GM18511 (cell line): ENCODE data around the gene UBE2Z.
"Not testable (repeated sequence)": the region's sequence is repeated elsewhere in the genome, so short reads cannot be mapped to it uniquely, and the experiment has no call there.

Experiments
- ATAC-seq: cut with Tn5 transposase; IDR thresholded peaks from one replicate; pipeline ENCODE4 v1.9.1; 2021; ENCODE audit warnings: mild to moderate bottlenecking, moderate library complexity; ENCODE audit not compliant: unreplicated experiment

The UBE2Z gene

GRCh38 chr17:48903401-48903800, 4.8 kb upstream of the UBE2Z start:
- ATAC-seq = no peak

GRCh38 chr17:48904428-48904827, 3.8 kb upstream of the UBE2Z start:
- ATAC-seq = no peak

- ATAC-seq = no peak
These were observed 2.2 kb upstream of the UBE2Z start for GRCh38 chr17:48905987-48906515.

DNA sequence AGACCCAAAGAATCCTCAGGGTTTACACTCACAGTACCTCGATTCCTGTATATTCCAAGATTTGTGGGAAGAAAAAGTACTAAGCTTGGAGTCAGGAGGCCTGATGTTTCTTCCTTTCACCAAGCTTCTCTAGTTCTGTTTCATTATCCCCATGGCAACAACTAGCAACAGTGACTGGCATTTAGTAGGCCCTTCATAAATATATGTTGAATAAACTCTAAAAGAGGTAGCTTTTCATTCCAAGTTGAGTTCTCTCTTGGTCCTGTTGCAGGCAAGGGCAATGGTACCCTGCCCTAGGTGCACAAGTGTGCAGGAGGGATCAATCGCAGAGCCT, 527 bp upstream of the UBE2Z start:
- no peak for ATAC-seq

- ATAC-seq = peak; percentile 38
These were observed 717 bp downstream of the UBE2Z start for GRCh38 chr17:48908853-48909394.

GRCh38 chr17:48909783-48910182, 1.6 kb downstream of the UBE2Z start:
- ATAC-seq = no peak

- ATAC-seq = no peak
These were observed 2.2 kb downstream of the UBE2Z start for GRCh38 chr17:48910370-48910769.

DNA sequence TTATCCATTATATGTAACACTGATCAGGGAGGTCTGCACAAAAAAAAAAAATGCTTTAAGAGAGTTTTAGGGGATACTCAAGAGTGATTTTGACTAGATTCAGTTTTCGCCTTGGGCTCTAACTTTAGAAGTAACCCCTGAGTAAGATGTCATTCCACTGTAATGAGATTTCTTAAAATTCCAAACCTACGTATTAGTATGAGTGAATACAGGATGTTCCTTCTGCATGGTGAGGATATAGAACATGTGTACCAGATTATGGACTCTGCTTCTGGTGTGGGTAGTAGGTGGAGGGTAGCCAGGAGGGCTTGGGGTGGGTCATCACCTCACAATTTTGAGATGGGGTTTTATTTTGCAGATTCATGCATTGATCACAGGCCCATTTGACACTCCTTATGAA, 4.3 kb downstream of the UBE2Z start:
- no peak for ATAC-seq

GRCh38 chr17:48915459-48916282, 7.5 kb downstream of the UBE2Z start:
- ATAC-seq = peak; percentile 88

DNA sequence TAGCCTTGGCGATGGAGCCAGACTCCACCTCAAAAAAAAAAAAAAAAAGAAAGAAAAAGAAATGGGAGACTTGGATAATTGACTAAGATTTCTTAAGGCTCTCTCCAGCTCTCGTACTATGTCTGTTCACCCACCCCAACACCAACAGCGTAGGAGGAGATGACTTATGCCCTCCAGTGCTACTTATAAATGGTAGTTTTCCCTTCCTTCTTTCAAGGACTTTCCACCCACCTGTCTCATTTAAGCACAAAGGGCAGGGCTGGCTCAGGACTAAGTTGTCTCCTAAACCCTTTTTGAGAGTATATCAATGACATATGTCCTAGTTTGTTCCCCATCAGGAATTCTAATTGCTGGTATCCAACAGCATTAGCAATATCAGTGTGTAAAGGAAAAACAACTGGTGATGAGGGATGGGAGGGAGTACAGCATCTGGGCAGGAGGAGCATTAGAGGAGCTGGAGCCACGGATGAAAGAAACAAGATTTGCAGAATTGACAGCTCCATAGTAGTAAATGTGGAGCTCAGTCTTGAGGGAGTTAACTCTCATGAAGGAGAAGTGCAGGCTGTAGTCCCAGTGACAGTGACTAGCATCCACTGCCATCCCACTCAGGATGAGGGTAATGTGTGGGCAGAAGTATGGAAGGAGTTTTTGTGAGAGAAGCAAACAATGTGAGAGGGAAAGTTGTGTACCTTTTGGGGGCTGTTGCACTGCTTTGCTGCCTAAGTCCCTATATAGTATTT, 17.2 kb downstream of the UBE2Z start:
- ATAC-seq = no peak

GRCh38 chr17:48925991-48926342, 17.8 kb downstream of the UBE2Z start:
- no peak for ATAC-seq

GRCh38 chr17:48927978-48928745, 20.0 kb downstream of the UBE2Z start:
- ATAC-seq = no peak

DNA sequence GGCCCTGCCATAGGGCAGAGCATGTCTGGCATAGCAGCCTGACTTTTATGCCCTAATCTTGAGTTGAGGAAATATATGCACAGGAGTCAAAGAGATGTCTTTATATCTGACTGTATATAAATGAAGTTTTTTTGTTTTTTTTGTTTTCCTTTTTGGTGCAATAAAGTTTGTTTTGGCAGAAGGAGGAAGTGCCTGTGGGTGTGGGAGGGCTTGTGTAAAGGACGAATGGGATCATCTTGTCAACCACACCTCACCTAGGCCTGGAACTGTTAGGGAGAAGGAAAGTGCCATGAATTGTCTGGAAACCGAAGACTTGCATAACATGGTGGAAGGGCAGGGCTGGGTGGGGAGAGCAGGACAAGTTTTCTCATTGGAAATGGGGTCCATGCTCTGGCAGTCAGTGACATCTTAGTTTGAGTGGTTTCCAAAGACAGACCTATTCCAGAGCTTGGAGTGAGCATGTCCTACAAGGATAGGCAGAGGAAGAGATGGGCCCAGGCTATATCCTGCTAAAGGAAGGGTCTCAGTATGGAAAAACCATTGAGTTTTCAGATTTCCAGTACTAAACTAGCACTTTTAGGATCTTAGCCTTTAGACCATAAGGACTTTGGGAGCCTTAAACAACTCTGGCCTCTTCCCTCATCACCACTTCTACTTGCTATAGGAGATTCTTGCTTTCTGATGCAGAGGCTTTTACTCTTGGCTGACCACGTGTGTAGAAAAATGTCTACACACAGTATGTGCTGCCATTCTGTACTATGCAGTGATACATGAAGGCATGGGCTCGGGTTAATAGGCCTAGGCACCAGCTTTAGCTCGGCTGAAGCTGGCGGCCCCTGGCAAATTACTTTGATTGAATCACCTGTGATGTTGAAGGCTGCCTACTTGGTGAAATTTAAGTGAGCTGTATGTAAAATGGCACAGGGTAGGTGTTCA, 20.9 kb downstream of the UBE2Z start:
- no peak for ATAC-seq

DNA sequence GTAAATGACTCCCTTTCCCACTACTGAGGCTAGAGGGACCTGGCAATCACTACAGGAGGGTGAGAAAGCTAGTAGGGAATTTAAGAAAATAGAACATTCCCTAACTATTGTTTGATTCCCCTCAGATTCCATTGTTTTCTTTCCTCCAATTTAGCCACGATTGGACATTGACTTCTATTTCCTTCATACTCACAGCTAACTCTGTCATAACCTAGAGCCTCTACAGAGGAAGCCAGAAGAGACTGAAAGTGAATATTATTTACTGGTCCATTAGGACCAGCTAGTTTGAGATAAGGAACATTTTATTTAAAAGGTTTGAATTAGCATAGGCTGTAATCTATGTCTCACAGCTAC, 21.6 kb downstream of the UBE2Z start:
- ATAC-seq = no peak

GRCh38 chr17:48930435-48930873, 22.2 kb downstream of the UBE2Z start:
- ATAC-seq = no peak

DNA sequence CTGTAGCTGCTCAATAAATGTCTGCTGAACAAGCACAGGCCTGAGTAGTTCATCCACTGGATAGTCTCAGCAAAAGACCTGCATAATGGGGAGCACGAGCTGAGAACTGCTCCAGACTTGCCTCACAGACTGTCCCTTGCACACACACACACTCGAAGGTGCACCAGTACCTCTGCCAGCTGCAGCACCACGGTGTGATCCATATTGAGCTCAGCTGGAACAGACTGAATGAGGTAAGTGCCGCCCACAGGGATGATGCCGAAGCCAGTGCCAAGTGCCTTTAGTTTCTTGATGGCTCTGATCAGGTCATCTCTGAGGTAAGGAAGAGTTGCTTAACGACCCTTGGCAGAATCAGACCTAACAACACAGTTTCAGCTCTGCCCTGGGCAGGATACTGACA, 24.8 kb downstream of the UBE2Z start:
- ATAC-seq = no peak

GRCh38 chr17:48944515-48945260, 36.5 kb downstream of the UBE2Z start, which contains the start of gene SNF8:
Gene SNF8 (minus strand): TSS chr17:48944842. CDS start chr17:48944734, 108 bp downstream.
- ATAC-seq = peak; percentile 81

GRCh38 chr17:48945261-48945651, 37.0 kb downstream of the UBE2Z start:
- ATAC-seq = not testable (repeated sequence)

DNA sequence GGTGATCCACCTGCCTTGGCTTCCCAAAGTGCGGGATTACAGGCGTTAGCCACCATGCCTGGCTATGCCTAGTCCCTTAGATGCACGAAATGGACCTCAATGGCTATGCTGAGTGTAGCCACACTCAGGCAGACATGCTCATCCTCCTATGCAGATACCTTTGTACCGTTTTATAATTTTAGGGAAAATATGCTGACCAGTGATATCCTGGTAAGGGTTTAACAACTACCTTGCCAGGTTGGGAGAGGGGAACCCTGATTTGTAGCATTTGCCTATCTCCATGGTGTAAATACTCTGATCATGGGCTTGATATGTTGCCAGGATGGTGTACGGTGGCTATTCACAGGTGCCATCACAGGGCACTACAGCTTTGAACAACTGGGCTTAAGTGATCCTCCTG, 43.4 kb downstream of the UBE2Z start:
- no peak for ATAC-seq
